HCT116 (cell line): ENCODE results near the gene WDFY2. TPM values are rescaled to one million over a fixed set of nuclear protein-coding genes. Genes with fewer than 3 reads are reported as not detected.

Source experiments
- ATAC-seq: fragments of 200-7000 bp; cut with Tn5 transposase; 2 replicates; pipeline ENCODE4 v1.9.1; 2020; ENCODE audit warnings: mild to moderate bottlenecking, moderate library complexity
- BruUV-seq: library from RNA; stranded (reverse); fragments of 400-500 nt; replicated peaks from 2 replicates; lab custom pipeline; 2021; lab: Mats Ljungman, UMichigan
- CTCF ChIA-PET: fragments of 300-600 bp; sonication (Branson Sonifier 250); formaldehyde crosslinking; loops from one replicate; lab custom pipeline; 2021; ENCODE audit warnings: antibody characterized with exemption; lab: Charles Lee
- POLR2A ChIA-PET: fragments of 300-600, 350-600 bp; sonication (Branson Sonifier 250); formaldehyde crosslinking; loops from one replicate; lab custom pipeline; 2021; ENCODE audit warnings: antibody characterized with exemption; lab: Charles Lee
- RAD21 ChIA-PET, 2 experiments: fragments of 300-600 bp; sonication (Branson Sonifier 250); formaldehyde crosslinking; loops; one replicate each; lab custom pipeline; 2023; ENCODE audit warnings: low total read pairs in 2 of 2; ENCODE audit not compliant: uncharacterized antibody in 2 of 2, unreplicated experiment in 2 of 2, low non-redundant PET in 1 of 2; lab: Charles Lee
- DNase-seq: peaks from one replicate; pipeline ENCODE4 v3.0.0-alpha.2; 2010; ENCODE audit warnings: low read depth, low spot score
- H2AFZ ChIP-seq: fragments of 200-600 bp; shearing (Covaris generic), sonication (generic); 2 replicates; pipeline ENCODE4 v1.6.1; 2017; ENCODE audit warnings: low read depth, mixed run types, mixed read lengths, antibody characterized with exemption, low read length; ENCODE audit not compliant: poor library complexity, severe bottlenecking
- H3K27ac ChIP-seq: 2 replicates; pipeline ENCODE4 v1.5.1; 2012; ENCODE audit warnings: low read depth, low read length
- H3K27me3 ChIP-seq: fragments of 200-600 bp; sonication (generic); 2 replicates; pipeline ENCODE4 v1.6.1; 2016; ENCODE audit warnings: mixed run types, low read length, mixed read lengths; ENCODE audit not compliant: insufficient read depth
- H3K36me3 ChIP-seq, 2 experiments: fragments of 200-500 bp in 1 of 2; fragments of 200-600 bp in 1 of 2; sonication (Bioruptor generic) in 1 of 2; sonication (generic) in 1 of 2; 2 replicates each; pipeline versions ENCODE4 v1.5.1 to v1.6.1; 2014 to 2016; ENCODE audit warnings: low read length in 2 of 2, inconsistent platforms in 1 of 2, mixed read lengths in 1 of 2, mixed run types in 1 of 2; ENCODE audit not compliant: insufficient read depth in 2 of 2, control insufficient read depth in 1 of 2
- H3K4me1 ChIP-seq, 2 experiments: fragments of 200-600 bp in 1 of 2; sonication (generic) in 1 of 2; 2 replicates each; pipeline versions ENCODE4 v1.5.1 to v1.6.1; 2012 to 2017; ENCODE audit warnings: low read length in 2 of 2, inconsistent platforms in 1 of 2, mild to moderate bottlenecking in 1 of 2, mixed read lengths in 1 of 2, mixed run types in 1 of 2, moderate library complexity in 1 of 2; ENCODE audit not compliant: insufficient read depth in 2 of 2, control insufficient read depth in 1 of 2
- H3K4me2 ChIP-seq: fragments of 200-600 bp; sonication (generic); 2 replicates; pipeline ENCODE4 v1.6.1; 2017; ENCODE audit warnings: mixed run types, low read length, mixed read lengths
- H3K4me3 ChIP-seq, 2 experiments: fragments of 200-600 bp in 1 of 2; sonication (generic) in 1 of 2; replicated peaks in 1 of 2; 2 replicates each; pipeline ENCODE4 v1.5.1; 2011 to 2016; ENCODE audit warnings: low read length in 2 of 2, control low read depth in 1 of 2, low read depth in 1 of 2, mild to moderate bottlenecking in 1 of 2, mixed read lengths in 1 of 2, mixed run types in 1 of 2
- H3K79me2 ChIP-seq: fragments of 200-600 bp; sonication (generic); 2 replicates; pipeline ENCODE4 v1.6.1; 2017; ENCODE audit warnings: mild to moderate bottlenecking, mixed run types, low read length, moderate library complexity, mixed read lengths; ENCODE audit not compliant: insufficient read depth
- H3K9ac ChIP-seq: fragments of 200-600 bp; sonication (generic); 2 replicates; pipeline ENCODE4 v1.6.1; 2016; ENCODE audit warnings: low read length, mixed read lengths
- H3K9me2 ChIP-seq: fragments of 200-600 bp; sonication (generic), shearing (Covaris generic); 2 replicates; pipeline ENCODE4 v1.6.1; 2017; ENCODE audit warnings: mixed run types, mild to moderate bottlenecking, moderate library complexity; ENCODE audit not compliant: insufficient read depth
- H3K9me3 ChIP-seq, 2 experiments: fragments of 200-500 bp in 1 of 2; fragments of 200-600 bp in 1 of 2; sonication (Bioruptor generic) in 1 of 2; sonication (generic) in 1 of 2; 2 replicates each; pipeline ENCODE4 v1.6.1; 2014 to 2017; ENCODE audit warnings: low read length in 2 of 2, mixed read lengths in 2 of 2, inconsistent platforms in 1 of 2, low read depth in 1 of 2, mild to moderate bottlenecking in 1 of 2, mixed run types in 1 of 2, moderate library complexity in 1 of 2; ENCODE audit not compliant: control insufficient read depth in 1 of 2, insufficient read depth in 1 of 2
- H4K20me1 ChIP-seq: fragments of 200-600 bp; sonication (generic), shearing (Covaris generic); 2 replicates; pipeline ENCODE4 v1.6.1; 2017; ENCODE audit warnings: mixed run types, mild to moderate bottlenecking, moderate library complexity; ENCODE audit not compliant: insufficient read depth
- CTCF ChIP-seq, 3 experiments: fragments of 200-600 bp in 1 of 3; sonication (generic) in 1 of 3; IDR thresholded peaks in 2 of 3; conservative IDR thresholded peaks in 1 of 3; 2 replicates each; pipeline ENCODE4 v1.5.1; 2012 to 2017; ENCODE audit warnings: low read depth in 2 of 3, low read length in 2 of 3, antibody characterized with exemption in 1 of 3, borderline replicate concordance in 1 of 3, control low read depth in 1 of 3, mild to moderate bottlenecking in 1 of 3, mixed read lengths in 1 of 3, mixed run types in 1 of 3, moderate library complexity in 1 of 3; ENCODE audit not compliant: insufficient read depth in 1 of 3
- ELF1 ChIP-seq: IDR thresholded peaks from 2 replicates; pipeline ENCODE4 v1.6.1; 2012; ENCODE audit warnings: low read depth, borderline replicate concordance
- FOSL1 ChIP-seq: IDR thresholded peaks from 2 replicates; pipeline ENCODE4 v1.6.1; 2012; ENCODE audit warnings: low read depth
- JUND ChIP-seq: IDR thresholded peaks from 2 replicates; pipeline ENCODE4 v1.6.1; 2012
- RAD21 ChIP-seq: IDR thresholded peaks from 2 replicates; pipeline ENCODE4 v1.6.1; 2012; ENCODE audit warnings: low read depth, mild to moderate bottlenecking
- SIN3A ChIP-seq: IDR thresholded peaks from 2 replicates; pipeline ENCODE4 v1.6.1; 2012; ENCODE audit warnings: low read depth
- SP1 ChIP-seq: IDR thresholded peaks from 2 replicates; pipeline ENCODE4 v1.6.1; 2012; ENCODE audit warnings: low read depth
- SRF ChIP-seq: IDR thresholded peaks from 2 replicates; pipeline ENCODE4 v1.6.1; 2012; ENCODE audit warnings: low read depth
- YY1 ChIP-seq: IDR thresholded peaks from 2 replicates; pipeline ENCODE4 v1.6.1; 2011; ENCODE audit warnings: low read length, low read depth, moderate library complexity, mild to moderate bottlenecking; ENCODE audit not compliant: insufficient replicate concordance; ENCODE audit errors: extremely low read depth
- ZBTB33 ChIP-seq: IDR thresholded peaks from 2 replicates; pipeline ENCODE4 v1.6.1; 2011; ENCODE audit warnings: mild to moderate bottlenecking, low read length, moderate library complexity; ENCODE audit not compliant: insufficient replicate concordance; ENCODE audit errors: extremely low read depth
- intact Hi-C: fragments of 100-400 bp; cut with micrococcal nuclease; formaldehyde crosslinking; loops from 2 replicates; pipeline ENCODE4 v1.10.0; 2022
- total RNA-seq: library from RNA; stranded (reverse); gene quantifications from one replicate; pipeline ENCODE4 v1.2.1, GENCODE V29; 2021; ENCODE audit not compliant: unreplicated experiment

Gene WDFY2
- total RNA-seq, 1 experiment from 2014 or later, result 6.1 TPM

- no peak overlapping the region for H3K27ac ChIP-seq
- ChIA-PET CTCF (no interaction called here), POLR2A (no interaction called here), RAD21 (no interaction called here)
- H2AFZ ChIP-seq, result no peak overlapping the region
- no peaks in the 10 kb centered on the region for H3K9me2 ChIP-seq
- TF ChIP-seq FOSL1 (no peak), SP1 (no peak), SIN3A (no peak), ZBTB33 (no peak), ELF1 (no peak), JUND (no peak), CTCF (IDR thresholded peaks at IDR 0.05 in 2 of 3, conservative IDR thresholded peaks at IDR 0.05 in 1 of 3; ENCODE audit: borderline replicate concordance in 1 of 3, insufficient read depth in 1 of 3, low read depth in 2 of 3, low read length in 2 of 3) (no peak), YY1 (no peak), SRF (no peak), RAD21 (no peak)
- H3K36me3 ChIP-seq, result no peaks in the 10 kb centered on the region
- BruUV-seq, result no TSS peak
- no peak overlapping the region for H3K4me2 ChIP-seq
- H3K4me3 ChIP-seq, result no peak overlapping the region
- no peak overlapping the region for H3K9ac ChIP-seq
- DNase-seq (no peak), ATAC-seq (no peak)
- no peaks in the 10 kb centered on the region for H3K9me3 ChIP-seq
- no peaks in the 10 kb centered on the region for H4K20me1 ChIP-seq
- H3K27me3 ChIP-seq, result no peaks in the 10 kb centered on the region
- H3K79me2 ChIP-seq, result no peaks in the 10 kb centered on the region
- intact Hi-C loops, result no loop called here
- 0 out of 4 replicates have a peak, but pooled peaks cover 0 to 4% of the 10 kb centered on the region in 2 experiments for H3K4me1 ChIP-seq
These were observed 144.0 kb downstream of the WDFY2 start for GRCh38 chr13:51728275-51728673.
